ENCODE data around the gene LRRC4B.

Gene LRRC4B

DNA sequence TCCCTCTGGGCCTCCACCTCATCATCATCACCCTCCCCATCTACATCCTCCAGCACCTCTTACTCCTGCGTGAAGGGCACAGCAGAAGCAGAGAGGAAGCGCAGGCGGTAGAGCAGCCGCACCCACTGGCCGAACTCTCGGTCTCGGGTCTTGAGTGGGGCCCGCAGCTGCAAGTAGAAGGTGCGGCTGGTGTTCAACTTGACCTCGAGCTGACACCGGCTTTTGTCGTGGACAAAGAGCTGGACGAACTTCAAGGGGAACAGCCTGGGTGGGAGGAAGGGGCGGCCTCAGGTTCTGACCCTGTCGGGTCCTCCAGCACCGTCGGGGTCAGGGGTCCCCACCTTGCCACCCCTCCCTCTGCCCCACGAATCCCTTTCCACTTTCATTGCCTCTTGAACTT lies 100.7 kb downstream of the LRRC4B start:
- DNase-seq (ENCODE audit: extremely low read depth in 1 of 2, low read depth in 1 of 2): no peak
